ENCODE measurements around the gene MED9. TPM values are rescaled to one million over a fixed set of nuclear protein-coding genes. Genes with fewer than 3 reads are reported as not detected.

Gene MED9
- total RNA-seq, 3 donors from 2014 or later (not counting 1 experiment from before 2014, with no cell fraction given): 19.8 to 23.5 (median 22.3) TPM

DNA sequence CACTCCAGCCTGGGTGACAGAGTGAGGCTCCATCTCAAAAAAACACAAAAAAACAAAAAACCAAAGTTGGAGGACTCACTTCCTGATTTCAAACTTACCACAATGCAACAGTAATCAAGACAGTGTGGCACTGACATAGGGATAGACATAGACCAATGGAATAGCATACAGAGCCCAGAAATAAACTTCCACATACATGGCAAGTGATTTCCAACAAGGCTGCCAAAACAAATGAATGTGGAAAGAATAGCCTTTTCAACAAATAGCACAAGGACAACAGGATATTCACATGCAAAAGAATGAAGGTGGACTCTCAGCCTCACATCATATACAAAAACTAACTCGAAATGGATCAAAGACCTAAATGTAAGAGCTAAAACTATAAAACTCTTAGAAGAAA is 56.2 kb downstream of the MED9 start:
- DNase-seq (no peak), ATAC-seq (no peak)
- Mint-ChIP-seq H3K4me1 (no peaks in the 10 kb centered on the region), H3K36me3 (no peaks in the 10 kb centered on the region), H3K27me3 (ENCODE audit: low read depth in 2 of 2) (no peaks in the 10 kb centered on the region), H3K27ac (no peak overlapping the region), H3K4me3 (no peak overlapping the region), H3K9me3 (no peaks in the 10 kb centered on the region)
- H3K4me1 ChIP-seq (ENCODE audit: control insufficient read depth, insufficient read depth, low read length): no peaks in the 10 kb centered on the region
- H3K9me3 ChIP-seq (ENCODE audit: control insufficient read depth, insufficient read depth, low read length): no peaks in the 10 kb centered on the region
- TF ChIP-seq, protein P1, sequence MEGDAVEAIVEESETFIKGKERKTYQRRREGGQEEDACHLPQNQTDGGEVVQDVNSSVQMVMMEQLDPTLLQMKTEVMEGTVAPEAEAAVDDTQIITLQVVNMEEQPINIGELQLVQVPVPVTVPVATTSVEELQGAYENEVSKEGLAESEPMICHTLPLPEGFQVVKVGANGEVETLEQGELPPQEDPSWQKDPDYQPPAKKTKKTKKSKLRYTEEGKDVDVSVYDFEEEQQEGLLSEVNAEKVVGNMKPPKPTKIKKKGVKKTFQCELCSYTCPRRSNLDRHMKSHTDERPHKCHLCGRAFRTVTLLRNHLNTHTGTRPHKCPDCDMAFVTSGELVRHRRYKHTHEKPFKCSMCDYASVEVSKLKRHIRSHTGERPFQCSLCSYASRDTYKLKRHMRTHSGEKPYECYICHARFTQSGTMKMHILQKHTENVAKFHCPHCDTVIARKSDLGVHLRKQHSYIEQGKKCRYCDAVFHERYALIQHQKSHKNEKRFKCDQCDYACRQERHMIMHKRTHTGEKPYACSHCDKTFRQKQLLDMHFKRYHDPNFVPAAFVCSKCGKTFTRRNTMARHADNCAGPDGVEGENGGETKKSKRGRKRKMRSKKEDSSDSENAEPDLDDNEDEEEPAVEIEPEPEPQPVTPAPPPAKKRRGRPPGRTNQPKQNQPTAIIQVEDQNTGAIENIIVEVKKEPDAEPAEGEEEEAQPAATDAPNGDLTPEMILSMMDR (IDR thresholded peaks at IDR 0.05): no peak
- H3K36me3 ChIP-seq (ENCODE audit: control insufficient read depth, insufficient read depth, low read length): no peaks in the 10 kb centered on the region
- no peaks in the 10 kb centered on the region for H3K27me3 ChIP-seq (ENCODE audit: control insufficient read depth, insufficient read depth, low read length)
- no peak overlapping the region for H3K27ac ChIP-seq (ENCODE audit: low read length)
- H3K4me3 ChIP-seq (ENCODE audit: low read length): no peak overlapping the region
- intact Hi-C loops (cut with micrococcal nuclease): no loop called here
- no CpG with 5 or more reads among the region's 1 CpG for WGBS (ENCODE audit: insufficient coverage)

DNA sequence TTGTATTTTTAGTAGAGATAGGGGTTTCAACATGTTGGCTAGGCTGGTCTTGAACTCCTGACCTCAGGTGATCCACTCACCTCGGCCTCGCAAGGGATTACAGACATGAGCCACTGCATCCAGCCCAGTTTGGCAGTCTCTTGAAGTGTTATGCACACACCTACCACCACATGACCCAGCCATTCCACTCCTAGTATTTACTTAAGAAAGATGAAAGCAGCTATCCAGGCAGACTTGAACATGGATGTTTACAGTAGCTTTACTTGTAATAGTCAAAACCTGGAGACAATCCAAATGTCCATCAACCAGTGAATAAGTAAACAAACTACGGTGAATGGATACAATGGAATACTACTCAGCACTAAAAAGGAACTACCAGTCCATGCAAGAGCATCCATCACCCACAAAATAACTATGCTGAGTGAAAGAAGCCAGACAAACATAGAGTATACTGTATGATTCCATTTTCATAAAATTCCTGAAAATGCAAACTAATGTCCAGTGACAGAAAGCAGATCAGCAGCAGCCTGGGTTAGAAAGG is 57.2 kb downstream of the MED9 start:
- Mint-ChIP-seq H3K27ac (no peak overlapping the region), H3K9me3 (no peaks in the 10 kb centered on the region), H3K4me1 (no peaks in the 10 kb centered on the region), H3K27me3 (ENCODE audit: low read depth in 2 of 2) (no peaks in the 10 kb centered on the region), H3K4me3 (no peak overlapping the region), H3K36me3 (no peaks in the 10 kb centered on the region)
- Histone ChIP-seq H3K4me3 (ENCODE audit: low read length) (no peak overlapping the region), H3K9me3 (ENCODE audit: control insufficient read depth, insufficient read depth, low read length) (no peaks in the 10 kb centered on the region), H3K27ac (ENCODE audit: low read length) (no peak overlapping the region), H3K27me3 (ENCODE audit: control insufficient read depth, insufficient read depth, low read length) (no peaks in the 10 kb centered on the region), H3K4me1 (ENCODE audit: control insufficient read depth, insufficient read depth, low read length) (no peaks in the 10 kb centered on the region), H3K36me3 (ENCODE audit: control insufficient read depth, insufficient read depth, low read length) (no peaks in the 10 kb centered on the region)
- DNase-seq: no peak
- TF ChIP-seq, protein P1 (IDR thresholded peaks at IDR 0.05): no peak
- intact Hi-C loops (cut with micrococcal nuclease): no loop called here
- 100% methylated on average over 3 of the region's 3 CpGs for WGBS (ENCODE audit: insufficient coverage)
- no peak for ATAC-seq

DNA sequence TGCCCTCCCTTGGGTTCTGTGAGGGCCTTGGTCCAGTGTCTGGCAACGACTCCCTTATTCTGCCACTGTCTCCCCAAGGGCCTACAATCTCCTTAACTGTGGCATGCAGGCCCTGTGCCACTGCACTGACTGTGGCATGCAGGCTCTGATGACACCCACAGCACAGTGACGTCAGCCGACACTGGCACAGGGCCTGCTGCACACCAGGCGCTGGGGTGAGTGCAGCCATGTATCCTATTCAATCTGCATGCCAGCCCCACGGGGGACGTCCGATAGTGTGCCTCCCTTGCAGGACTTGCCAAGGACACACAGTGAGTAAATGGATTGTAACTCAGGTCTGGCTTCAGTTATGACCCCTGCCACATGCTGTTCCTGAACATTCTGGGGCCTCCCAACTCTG is 59.2 kb downstream of the MED9 start:
- H3K27me3 Mint-ChIP-seq (ENCODE audit: low read depth in 2 of 2): no peaks in the 10 kb centered on the region
- WGBS (ENCODE audit: insufficient coverage): 91% methylated on average over 7 of the region's 7 CpGs

More for the DNA sequence above, 59.2 kb downstream of the MED9 start:
- Mint-ChIP-seq H3K4me3 (no peak overlapping the region), H3K9me3 (no peaks in the 10 kb centered on the region), H3K36me3 (no peaks in the 10 kb centered on the region), H3K27ac (no peak overlapping the region), H3K4me1 (peaks cover 0 to 4% of the 10 kb centered on the region in 2 donors)
- no peak overlapping the region for H3K27ac ChIP-seq (ENCODE audit: low read length)
- TF ChIP-seq, protein P1 (IDR thresholded peaks at IDR 0.05): no peak
- H3K9me3 ChIP-seq (ENCODE audit: control insufficient read depth, insufficient read depth, low read length): no peaks in the 10 kb centered on the region
- no peaks in the 10 kb centered on the region for H3K36me3 ChIP-seq (ENCODE audit: control insufficient read depth, insufficient read depth, low read length)
- intact Hi-C loops (cut with micrococcal nuclease): no loop called here
- DNase-seq (no peak), ATAC-seq (no peak)
- H3K4me3 ChIP-seq (ENCODE audit: low read length): no peak overlapping the region
- H3K27me3 ChIP-seq (ENCODE audit: control insufficient read depth, insufficient read depth, low read length): no peaks in the 10 kb centered on the region
- H3K4me1 ChIP-seq (ENCODE audit: control insufficient read depth, insufficient read depth, low read length): no peaks in the 10 kb centered on the region
